Mucosa of gallbladder (tissue), 1 donor: ENCODE data around the gene ZFYVE9. TPM values are rescaled to one million over a fixed set of nuclear protein-coding genes. Genes with fewer than 3 reads are reported as not detected.
"Not testable (repeated sequence)": the region's sequence is repeated elsewhere in the genome, so short reads cannot be mapped to it uniquely, and the experiment has no call there.

Source experiments
- DNase-seq: peaks from one replicate; pipeline ENCODE4 v3.0.0-alpha.2; 2020; ENCODE audit warnings: low spot score
- total RNA-seq: library from RNA; stranded (reverse); gene quantifications from one replicate; pipeline ENCODE4 v1.2.1, GENCODE V29; 2021
- donor health status: DM: no; HTN: no; CAD: no.

The ZFYVE9 gene
- total RNA-seq, 1 donor from 2014 or later: 22.6 TPM

- no peak for DNase-seq
Measured at GRCh38 chr1:52145137-52145536, 3.2 kb downstream of the ZFYVE9 start.

DNA sequence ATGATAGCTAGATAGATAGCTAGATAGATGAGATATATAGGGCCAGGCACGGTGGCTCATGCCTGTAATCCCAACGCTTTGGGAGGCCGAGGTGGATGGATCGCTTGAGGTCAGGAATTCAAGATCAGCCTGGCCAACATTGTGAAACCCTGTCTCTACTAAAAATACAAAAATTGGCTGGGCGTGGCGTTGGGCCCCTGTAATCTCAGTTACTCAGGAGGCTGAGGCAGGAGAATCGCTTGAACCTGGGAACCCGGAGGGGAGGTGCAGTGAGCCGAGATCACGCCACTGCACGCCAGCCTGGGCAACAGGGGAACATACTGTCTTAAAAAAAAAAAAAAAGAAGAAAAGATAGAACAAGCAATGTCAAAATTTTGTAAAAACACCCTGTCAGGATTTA is 8.6 kb downstream of the ZFYVE9 start:
- not testable (repeated sequence) for DNase-seq

GRCh38 chr1:52150946-52151345 is 9.1 kb downstream of the ZFYVE9 start:
- no peak for DNase-seq

DNA sequence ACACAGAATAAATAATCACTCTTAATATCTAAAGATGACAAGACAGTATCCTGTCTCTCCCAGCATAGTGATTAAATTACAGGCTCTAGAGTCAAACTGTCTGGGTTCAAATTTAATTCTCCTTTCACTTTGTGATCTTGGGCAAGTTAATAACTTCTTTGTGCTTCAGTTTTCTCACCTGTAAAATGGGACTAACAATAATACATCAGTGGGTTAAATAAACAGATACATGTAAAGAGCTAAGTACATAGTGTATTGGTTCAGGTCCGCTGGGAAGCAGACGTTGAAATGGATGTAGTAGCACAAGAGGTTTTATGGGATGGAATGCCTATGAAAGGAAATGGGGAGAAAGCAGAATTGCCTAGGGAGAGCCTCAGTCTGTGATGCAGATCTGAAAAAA is 10.7 kb downstream of the ZFYVE9 start:
- no peak for DNase-seq

DNA sequence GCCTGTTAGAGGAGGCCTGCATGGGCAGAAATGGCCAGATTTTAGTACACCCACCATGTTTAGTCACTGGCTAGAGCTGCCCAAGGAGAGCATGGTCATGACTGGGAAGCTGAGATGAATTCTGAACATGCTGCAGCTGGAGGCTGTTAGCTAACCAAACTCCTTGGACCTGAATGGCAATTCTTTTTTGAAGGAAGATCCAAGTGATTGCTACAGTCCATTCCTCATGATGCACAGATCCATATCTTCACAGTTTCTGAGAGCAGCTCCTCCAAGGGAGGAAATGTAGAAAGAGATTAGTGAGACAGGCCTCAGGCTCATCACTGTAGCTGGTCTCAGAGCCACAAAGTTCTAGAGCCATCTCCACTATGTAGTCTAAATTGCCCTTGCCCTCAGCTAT is 11.1 kb downstream of the ZFYVE9 start:
- no peak for DNase-seq

- no peak for DNase-seq
Measured at GRCh38 chr1:52153898-52154297, 12.0 kb downstream of the ZFYVE9 start.

DNA sequence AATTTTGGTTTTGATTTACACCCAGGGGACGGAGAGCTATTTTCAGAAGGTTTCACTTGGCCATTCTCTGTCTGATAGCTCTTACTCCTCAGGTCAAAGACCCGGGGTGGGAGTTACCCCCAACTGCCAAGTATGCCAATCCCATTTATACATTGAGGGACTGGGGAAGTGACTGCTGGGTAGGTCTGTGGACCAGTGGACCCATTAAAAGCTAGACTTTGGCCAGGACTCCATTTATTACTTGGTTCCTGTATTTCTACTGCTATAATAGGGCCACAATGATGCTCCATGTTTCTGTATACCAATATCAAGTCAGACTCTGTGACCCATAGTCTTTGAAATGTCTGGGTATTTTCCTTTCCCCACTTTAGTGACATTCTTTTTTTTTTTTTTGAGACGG is 14.6 kb downstream of the ZFYVE9 start:
- DNase-seq: no peak

- no peak for DNase-seq
Measured at GRCh38 chr1:52157582-52157981, 15.7 kb downstream of the ZFYVE9 start.

GRCh38 chr1:52158218-52158617 is 16.3 kb downstream of the ZFYVE9 start:
- no peak for DNase-seq

DNA sequence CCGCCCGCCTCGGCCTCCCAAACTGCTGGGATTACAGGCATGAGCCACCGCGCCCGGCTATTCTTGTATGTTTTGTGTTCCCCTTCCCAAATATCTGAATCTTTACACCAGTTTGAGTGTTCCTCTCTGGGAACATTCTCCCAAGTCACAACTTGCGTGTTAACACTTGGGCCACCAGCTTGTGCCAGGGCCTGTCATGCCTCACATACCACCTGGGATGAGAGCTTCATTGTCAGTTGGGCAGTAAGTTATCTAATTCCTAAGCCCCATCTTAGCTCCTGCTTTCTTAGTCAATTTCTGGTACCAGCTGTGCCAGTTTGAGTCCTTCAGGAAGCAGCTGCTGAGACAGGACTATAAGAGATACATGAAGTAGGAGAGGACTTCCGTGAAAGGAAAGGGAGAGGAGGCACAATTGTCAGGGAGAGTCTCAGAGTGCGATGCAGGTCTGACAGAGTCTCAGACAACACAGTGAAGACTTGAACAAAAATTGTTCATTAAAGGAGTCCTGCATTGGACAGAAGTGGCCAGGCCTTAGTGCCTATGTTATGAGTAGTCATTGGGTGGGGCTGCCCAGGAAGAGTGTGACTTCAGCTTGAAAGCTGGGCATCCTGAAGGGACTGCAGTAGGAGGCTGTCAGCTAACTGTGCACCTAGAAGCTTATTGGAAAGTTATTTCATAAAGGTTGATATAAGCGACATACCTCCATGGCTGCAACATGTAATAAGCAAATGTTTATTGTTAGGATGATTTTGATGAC is 17.3 kb downstream of the ZFYVE9 start:
- no peak for DNase-seq

DNA sequence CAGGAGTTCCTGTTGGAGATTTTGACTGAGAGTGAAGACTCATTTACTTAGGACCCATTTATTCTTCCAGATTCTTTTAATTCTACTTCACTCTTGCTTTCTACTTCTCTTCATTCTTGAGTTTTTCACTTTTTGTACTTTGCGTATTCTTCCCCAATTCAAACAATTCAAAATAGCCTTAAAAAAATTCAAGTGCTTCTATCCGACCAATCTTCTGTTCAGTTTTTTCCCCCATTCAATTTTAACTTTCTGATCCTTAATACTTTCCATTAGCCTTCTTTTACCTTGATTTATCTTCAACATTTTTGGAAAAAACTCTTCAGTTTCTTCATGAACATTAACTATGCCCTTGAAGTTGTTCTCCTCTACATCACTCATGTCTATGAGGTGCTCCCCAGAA is 21.1 kb downstream of the ZFYVE9 start:
- DNase-seq: no peak

GRCh38 chr1:52164604-52165003 is 22.7 kb downstream of the ZFYVE9 start:
- DNase-seq: no peak

GRCh38 chr1:52166996-52167753 is 25.3 kb downstream of the ZFYVE9 start:
- no peak for DNase-seq

DNA sequence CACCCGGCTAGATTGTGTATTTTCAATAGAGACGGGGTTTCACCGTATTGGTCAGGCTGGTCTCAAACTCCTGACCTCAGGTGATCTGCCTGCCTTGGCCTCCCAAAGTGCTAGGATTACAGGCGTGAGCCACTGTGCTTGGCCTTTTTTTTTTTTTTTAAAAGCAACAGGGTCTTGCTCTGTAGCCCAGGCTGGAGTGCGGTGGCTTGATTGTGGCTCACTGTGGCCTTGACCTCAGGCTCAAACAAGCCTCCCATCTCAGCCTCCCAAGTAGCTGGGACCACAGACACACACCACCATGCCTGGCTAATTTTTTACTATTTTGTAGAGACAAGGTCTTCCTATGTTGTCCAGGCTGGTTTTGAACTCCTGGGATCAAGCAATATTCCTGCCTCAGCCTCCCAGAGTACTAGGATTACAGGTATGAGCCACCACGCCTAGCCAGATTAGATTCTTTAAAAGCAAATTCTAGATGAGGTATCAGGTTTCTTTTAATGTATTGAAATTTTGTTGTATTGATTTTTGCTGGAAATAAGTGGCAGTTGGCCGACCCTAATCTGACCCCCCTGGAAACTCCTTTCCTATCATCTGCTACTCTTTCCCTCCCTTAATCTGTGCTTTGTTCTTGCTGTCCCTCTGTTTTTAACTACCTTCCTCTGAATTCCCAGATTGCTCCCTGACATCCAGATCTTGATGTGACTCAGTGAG is 26.6 kb downstream of the ZFYVE9 start:
- no peak for DNase-seq

DNA sequence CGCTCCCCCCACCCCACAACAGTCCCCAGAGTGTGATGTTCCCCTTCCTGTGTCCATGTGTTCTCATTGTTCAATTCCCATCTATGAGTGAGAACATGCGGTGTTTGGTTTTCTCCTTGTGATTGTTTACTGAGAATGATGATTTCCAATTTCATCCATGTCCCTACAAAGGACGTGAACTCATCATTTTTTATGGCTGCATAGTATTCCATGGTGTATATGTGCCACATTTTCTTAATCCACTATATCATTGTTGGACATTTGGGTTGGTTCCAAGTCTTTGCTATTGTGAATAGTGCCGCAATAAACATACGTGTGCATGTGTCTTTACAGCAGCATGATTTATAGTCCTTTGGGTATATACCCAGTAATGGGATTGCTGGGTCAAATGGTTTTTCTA is 29.3 kb downstream of the ZFYVE9 start:
- DNase-seq: not testable (repeated sequence)

- DNase-seq: no peak
Measured at GRCh38 chr1:52179073-52179472, 37.2 kb downstream of the ZFYVE9 start.

DNA sequence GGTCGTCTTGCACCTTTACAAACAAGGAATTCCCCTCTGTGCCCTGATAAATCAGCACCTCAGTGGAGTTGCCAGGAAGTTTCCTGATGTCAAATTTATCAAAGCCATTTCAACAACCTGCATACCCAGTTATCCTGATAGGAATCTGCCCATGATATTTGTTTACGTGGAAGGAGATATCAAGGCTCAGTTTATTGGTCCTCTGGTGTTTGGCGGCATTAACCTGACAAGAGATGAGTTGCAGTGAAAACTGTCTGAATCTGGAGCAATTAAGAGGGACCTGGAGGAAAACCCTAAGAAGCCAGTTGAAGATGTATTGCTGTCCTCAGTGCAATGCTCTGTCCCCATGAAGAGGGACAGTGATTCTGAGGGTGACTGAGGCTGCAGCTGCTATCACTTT is 38.3 kb downstream of the ZFYVE9 start:
- no peak for DNase-seq

GRCh38 chr1:52181759-52182158 is 39.9 kb downstream of the ZFYVE9 start:
- DNase-seq: not testable (repeated sequence)

DNA sequence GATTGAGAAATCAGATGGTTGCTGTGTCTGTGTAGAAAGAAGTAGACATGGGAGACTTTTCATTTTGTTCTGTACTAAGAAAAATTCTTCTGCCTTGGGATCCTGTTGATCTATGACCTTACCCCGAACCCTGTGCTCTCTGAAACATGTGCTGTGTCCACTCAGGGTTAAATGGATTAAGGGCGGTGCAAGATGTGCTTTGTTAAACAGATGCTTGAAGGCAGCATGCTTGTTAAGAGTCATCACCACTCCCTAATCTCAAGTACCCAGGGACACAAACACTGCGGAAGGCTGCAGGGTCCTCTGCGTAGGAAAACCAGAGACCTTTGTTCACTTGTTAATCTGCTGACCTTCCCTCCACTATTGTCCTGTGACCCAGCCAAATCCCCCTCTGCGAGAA is 40.4 kb downstream of the ZFYVE9 start:
- DNase-seq: not testable (repeated sequence)

DNA sequence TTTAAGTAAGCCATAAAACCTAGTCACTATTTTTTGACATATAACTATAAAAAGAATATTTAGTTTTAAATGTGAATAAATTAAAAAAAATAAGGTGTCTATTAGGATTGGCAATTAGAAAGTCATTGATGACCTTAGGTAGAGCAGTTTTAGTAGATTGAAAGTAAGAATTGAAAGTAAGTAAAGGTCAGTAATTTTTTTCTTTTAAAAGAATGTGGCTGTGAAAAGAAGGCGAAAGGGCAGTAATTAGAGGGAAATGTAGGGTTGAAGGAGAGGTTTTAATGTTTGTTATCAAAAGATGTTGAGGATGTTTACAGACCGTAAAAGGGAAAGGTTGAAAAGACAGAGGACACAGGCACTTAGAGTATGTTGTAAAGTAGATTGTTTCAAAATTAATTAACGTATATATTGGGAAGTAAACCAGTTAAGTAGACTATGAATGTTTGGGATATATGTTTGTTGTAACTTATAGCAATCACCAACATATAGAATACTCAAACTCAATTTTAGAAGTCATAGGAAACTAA is 41.0 kb downstream of the ZFYVE9 start:
- DNase-seq: no peak

GRCh38 chr1:52186449-52186848 is 44.6 kb downstream of the ZFYVE9 start:
- no peak for DNase-seq

DNA sequence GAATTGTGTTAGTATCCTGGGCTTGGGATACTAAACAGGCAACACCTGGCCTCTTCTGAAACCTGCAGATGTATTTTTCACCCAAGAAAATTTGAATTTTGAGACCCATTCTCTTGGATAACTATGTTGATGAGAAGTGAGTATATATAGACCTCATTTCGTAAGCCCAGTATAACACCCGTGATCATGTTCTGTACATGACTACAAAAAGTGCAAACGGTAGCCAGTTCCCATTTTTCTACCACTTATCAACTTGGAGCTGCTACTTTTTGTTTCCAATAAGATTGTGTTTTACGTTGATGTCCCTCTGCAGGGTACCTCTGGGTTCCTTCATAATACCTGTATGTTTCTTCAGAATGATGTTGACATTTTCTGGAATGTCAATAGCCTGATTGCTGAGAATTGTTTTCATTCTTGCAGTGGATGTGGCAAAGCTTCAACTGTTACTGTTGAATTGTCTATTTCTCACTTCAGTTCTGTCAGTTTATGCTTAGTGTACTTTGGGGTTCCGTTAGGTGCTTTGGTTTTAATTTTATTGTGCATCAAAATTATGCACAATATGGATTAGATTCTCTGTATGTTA is 48.1 kb downstream of the ZFYVE9 start:
- DNase-seq: no peak
